A549 treated with dexamethasone at 1 μM for 4 hours (cell line): Measurements from ENCODE around the gene TBL2. TPM values are rescaled to one million over a fixed set of nuclear protein-coding genes. Genes with fewer than 3 reads are reported as not detected.

Source experiments
- total RNA-seq: library from RNA; stranded (reverse); fragments of 200-300 nt; extraction: Qiagen RNA extraction; gene quantifications from 5 replicates; pipeline ENCODE4 v1.2.3, GENCODE V29; 2022

Gene TBL2, protein sequence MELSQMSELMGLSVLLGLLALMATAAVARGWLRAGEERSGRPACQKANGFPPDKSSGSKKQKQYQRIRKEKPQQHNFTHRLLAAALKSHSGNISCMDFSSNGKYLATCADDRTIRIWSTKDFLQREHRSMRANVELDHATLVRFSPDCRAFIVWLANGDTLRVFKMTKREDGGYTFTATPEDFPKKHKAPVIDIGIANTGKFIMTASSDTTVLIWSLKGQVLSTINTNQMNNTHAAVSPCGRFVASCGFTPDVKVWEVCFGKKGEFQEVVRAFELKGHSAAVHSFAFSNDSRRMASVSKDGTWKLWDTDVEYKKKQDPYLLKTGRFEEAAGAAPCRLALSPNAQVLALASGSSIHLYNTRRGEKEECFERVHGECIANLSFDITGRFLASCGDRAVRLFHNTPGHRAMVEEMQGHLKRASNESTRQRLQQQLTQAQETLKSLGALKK
- total RNA-seq: 46.1 to 52.6 TPM (median 50.4 TPM) in 5 replicates

DNA sequence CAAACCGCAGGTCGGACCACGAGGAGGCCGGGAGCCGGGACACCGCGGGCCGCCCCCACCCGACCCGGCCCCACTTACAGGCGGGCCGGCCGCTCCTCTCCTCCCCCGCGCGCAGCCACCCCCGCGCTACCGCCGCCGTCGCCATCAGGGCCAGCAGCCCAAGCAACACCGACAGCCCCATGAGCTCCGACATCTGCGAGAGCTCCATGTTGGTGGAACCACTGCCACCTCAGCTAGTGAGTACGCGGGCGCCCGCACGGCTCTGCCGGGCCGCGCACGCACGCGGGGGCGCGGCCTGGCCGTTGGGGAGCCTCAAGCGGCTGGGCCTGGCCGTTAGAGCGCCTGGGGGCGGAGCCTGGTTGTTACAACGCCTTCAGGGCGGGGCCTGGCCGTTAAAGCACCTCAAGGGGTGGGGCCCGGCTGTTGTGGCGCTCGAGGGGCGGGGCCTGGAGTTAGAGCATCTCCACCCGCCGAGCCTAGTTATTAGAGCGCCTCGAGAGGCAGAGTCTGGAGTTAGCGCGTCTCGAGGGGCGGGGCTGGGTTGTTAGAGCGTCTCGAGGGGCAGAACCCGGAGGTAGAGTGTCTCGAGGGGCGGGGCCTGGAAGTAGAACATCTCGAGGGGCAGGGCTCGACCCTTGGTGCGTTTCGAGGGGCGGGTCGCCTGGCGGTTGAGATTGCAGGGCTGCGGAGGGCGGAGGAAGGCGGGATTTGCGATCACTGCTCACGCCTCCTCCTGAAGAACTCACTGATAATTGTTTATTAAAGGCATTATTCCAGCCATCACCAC lies at the start of gene TBL2:
Gene TBL2 (minus strand): TSS at position 238 of the 787 bp plus-strand sequence. CDS start 30 bp downstream, at position 208.

DNA sequence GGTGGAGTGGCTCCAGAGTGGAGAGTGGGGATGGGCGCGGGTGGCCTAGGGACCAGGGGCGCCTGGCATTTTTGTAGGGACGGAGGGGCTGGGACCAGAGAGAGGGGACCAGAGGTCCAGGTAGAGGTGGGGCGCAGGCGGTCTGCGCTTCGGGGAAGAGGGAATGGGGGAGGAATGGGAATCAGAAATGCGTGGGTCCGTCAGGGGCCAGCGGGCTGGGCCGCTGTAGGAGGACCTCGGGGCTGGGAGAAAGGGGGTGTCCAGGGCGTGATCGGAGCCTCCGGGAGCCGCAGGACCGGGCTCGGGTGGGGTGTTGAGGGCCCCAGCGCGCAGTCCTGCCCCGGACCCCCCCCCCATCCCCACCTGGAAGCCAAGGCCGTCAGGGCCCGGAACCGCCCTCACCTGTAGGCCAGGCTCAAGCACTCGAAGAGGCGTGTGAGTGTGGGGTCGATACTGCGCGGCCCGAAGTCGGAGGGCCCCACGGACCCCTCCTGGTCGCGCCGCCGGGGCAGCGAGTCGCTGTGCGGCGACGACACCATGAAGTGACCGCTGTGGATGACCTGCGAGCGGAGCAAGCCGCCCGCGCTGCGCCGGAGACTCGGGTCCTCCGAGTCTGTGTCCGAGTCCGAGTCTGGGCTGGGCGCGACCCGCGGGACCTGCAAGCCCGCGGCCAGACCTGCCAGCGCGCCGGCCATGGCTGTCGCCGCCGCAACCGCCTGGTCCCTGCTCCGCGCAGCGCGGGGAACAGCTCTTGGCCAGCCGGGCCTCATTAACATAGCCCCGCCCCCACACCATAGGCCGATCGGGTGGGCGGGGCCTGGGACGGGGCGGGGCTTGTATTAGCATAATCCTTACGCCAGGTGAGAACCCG lies 45.7 kb upstream of the TBL2 start, which contains the start of gene MLXIPL:
Gene MLXIPL (minus strand): TSS at position 725 of the 871 bp plus-strand sequence. CDS start 30 bp downstream, at position 695.

DNA sequence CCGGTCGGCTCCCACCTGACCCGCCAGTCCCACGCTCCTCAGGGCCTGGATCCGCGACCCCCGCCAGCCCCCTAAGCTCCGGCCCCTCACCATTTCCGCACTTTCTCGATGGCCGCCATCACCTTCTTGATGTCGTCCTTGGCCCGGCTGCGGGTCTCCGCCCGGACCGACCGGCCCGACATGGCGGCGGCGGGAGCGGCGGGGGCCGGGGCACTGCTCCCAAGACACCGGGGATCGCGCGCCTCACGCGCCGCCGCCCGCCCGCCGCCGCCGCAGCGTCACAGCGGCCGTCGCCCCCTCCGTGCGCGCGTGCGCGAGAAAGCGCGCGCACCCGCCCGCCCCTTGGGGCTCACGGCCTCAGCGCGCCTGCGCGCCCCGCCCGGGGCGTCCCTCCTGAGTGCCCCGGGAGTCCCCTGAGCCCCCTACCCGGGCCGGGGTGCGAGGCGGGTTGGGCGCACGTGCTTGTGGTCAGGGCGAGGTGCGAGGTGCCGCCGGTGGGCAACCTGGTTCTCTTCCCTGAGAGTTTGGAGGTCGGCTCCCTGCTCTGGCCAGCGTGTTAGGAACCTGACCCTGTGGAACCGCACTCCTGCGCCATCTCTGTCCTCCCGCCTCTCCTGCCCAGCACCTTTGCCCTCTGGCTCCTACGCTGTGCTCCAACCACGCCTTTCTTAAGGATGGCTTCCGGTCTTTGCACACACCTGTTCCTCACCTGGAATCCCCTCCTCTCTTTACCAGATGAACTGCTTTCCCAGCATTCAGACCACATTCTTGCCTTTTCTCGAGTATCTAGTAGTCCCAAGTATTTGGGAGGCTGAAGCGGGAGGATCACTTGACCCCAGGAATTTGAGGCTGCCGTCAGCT lies 20.8 kb downstream of the TBL2 start, which contains the start of gene BCL7B:
Gene BCL7B (minus strand): TSS at position 294 of the 861 bp plus-strand sequence. CDS start 112 bp downstream, at position 182.

DNA sequence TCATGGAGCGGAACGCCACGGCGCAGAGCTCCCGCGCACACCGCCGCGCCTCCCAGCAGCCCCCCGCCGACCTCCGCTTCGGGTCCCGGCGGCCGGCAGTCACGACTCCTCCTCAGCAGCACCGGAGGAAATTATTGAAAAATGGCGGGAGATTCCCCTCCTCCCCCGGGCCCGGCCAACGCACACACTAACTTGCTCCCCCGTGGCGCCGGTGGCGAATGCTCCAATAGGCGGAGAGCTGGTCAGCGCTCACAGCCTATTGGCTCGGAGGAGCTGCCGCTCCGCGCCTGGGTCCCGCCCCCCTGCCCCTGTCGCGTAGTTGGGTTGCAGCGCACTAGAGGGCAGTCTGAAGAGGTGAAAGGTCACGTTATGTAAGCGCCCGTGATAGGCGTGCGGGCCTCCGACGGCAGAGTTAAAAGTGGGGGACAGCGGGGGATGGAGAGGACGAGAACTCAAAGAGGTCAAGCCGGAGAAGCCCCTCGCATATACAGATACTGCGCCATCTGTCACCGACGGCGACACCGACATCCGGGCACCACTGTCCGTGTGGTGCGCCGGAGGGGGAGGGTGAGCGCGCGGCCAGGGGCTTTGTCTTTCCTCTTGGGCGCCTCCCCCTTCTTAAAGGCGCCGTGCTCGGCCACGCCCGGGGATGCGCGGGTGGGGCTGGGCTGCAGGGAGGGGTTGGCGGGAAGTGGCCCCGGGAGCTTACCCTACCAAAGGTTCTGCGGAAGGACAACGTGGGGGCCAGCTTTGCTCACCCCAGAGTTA lies 56.1 kb downstream of the TBL2 start, which contains the start of gene BAZ1B:
Gene BAZ1B (minus strand): TSS at position 189 of the 768 bp plus-strand sequence. CDS start 360 bp downstream, outside the sequence.

Other genes with a start within 250 kb of the TBL2 start
- gene FZD9, start 144.8 kb downstream of the TBL2 start, total RNA-seq: 0.94 to 2.1 TPM (median 1.8 TPM) in 5 replicates
- 54.0 to 67.4 TPM (median 65.6 TPM) in 5 replicates for gene BAZ1B, start 56.3 kb downstream of the TBL2 start, total RNA-seq
- 64.3 to 76.9 TPM (median 69.0 TPM) in 5 replicates for gene BCL7B, start 20.9 kb downstream of the TBL2 start, total RNA-seq
- 1.1 to 1.6 TPM (median 1.1 TPM) in 5 replicates for gene MLXIPL, start 45.9 kb upstream of the TBL2 start, total RNA-seq
- gene VPS37D, start 89.3 kb upstream of the TBL2 start, total RNA-seq: 3.1 to 5.0 TPM (median 4.5 TPM) in 5 replicates
- gene DNAJC30, start 104.9 kb upstream of the TBL2 start, total RNA-seq: 8.1 to 10.6 TPM (median 10.1 TPM) in 5 replicates
- 127 to 166 TPM (median 136 TPM) in 5 replicates for gene BUD23, start 105.0 kb upstream of the TBL2 start, total RNA-seq
- gene STX1A, start 141.1 kb upstream of the TBL2 start, total RNA-seq: 50.9 to 77.3 TPM (median 74.1 TPM) in 5 replicates
- gene ABHD11, start 160.2 kb upstream of the TBL2 start, total RNA-seq: 17.2 to 24.8 TPM (median 22.6 TPM) in 5 replicates
- gene CLDN3, start 191.7 kb upstream of the TBL2 start, total RNA-seq: 1.3 to 3.6 TPM (median 3.0 TPM) in 5 replicates